Mesothelial cell of epicardium (in vitro differentiated cells): ENCODE measurements around the gene ANGPT4. TPM values are rescaled to one million over a fixed set of nuclear protein-coding genes. Genes with fewer than 3 reads are reported as not detected.

ENCODE experiments used
- DNase-seq, 2 experiments: peaks; one replicate each; pipeline ENCODE4 v3.0.0; 2021; ENCODE audit warnings: low spot score in 2 of 2; ENCODE audit not compliant: unreplicated experiment in 2 of 2
- H3K27ac Mint-ChIP-seq: 2 replicates; pipeline ENCODE4 v1.8.0; 2021; ENCODE audit warnings: mixed read lengths
- H3K27me3 Mint-ChIP-seq: 2 replicates; pipeline ENCODE4 v1.8.0; 2021; ENCODE audit warnings: low read depth, mixed read lengths
- H3K36me3 Mint-ChIP-seq: 2 replicates; pipeline ENCODE4 v1.8.0; 2021; ENCODE audit warnings: mixed read lengths
- H3K4me1 Mint-ChIP-seq: 2 replicates; pipeline ENCODE4 v1.8.0; 2021; ENCODE audit warnings: mixed read lengths
- H3K4me3 Mint-ChIP-seq: 2 replicates; pipeline ENCODE4 v1.8.0; 2021; ENCODE audit warnings: mild to moderate bottlenecking, moderate library complexity, mixed read lengths
- H3K9me3 Mint-ChIP-seq: 2 replicates; pipeline ENCODE4 v1.8.0; 2021; ENCODE audit warnings: mixed read lengths
- CTCF ChIP-seq: fragments of 200-600 bp; sonication (generic); IDR thresholded peaks from one replicate; pipeline ENCODE4 v1.5.0; 2021; ENCODE audit warnings: antibody characterized with exemption; ENCODE audit not compliant: unreplicated experiment
- total RNA-seq: library from RNA; stranded (reverse); gene quantifications from 3 replicates; pipeline ENCODE4 v1.2.1, GENCODE V29; 2021

The ANGPT4 gene
- total RNA-seq, 1 donor from 2014 or later: 0.31 TPM

GRCh38 chr20:840858-841567, 75.1 kb downstream of the ANGPT4 start:
- DNase-seq: peak in 1 of 2 experiments; percentile 54
- peaks cover 3% of the 10 kb centered on the region for H3K36me3 Mint-ChIP-seq
- peaks cover 17% of the 10 kb centered on the region for H3K4me1 Mint-ChIP-seq
- TF ChIP-seq CTCF: no peak
- no peak overlapping the region for H3K27ac Mint-ChIP-seq
- peaks cover 19% of the 10 kb centered on the region for H3K27me3 Mint-ChIP-seq
- peaks cover 9% of the 10 kb centered on the region for H3K9me3 Mint-ChIP-seq
- H3K4me3 Mint-ChIP-seq: peak overlapping the region; percentile 77

GRCh38 chr20:840503-840857, 75.7 kb downstream of the ANGPT4 start:
- peaks cover 17% of the 10 kb centered on the region for H3K4me1 Mint-ChIP-seq
- peaks cover 9% of the 10 kb centered on the region for H3K9me3 Mint-ChIP-seq
- peak overlapping the region; percentile 67 for H3K4me3 Mint-ChIP-seq
- H3K36me3 Mint-ChIP-seq: peaks cover 3% of the 10 kb centered on the region
- TF ChIP-seq CTCF: no peak
- no peak for DNase-seq
- no peak overlapping the region for H3K27ac Mint-ChIP-seq
- peaks cover 19% of the 10 kb centered on the region for H3K27me3 Mint-ChIP-seq

DNA sequence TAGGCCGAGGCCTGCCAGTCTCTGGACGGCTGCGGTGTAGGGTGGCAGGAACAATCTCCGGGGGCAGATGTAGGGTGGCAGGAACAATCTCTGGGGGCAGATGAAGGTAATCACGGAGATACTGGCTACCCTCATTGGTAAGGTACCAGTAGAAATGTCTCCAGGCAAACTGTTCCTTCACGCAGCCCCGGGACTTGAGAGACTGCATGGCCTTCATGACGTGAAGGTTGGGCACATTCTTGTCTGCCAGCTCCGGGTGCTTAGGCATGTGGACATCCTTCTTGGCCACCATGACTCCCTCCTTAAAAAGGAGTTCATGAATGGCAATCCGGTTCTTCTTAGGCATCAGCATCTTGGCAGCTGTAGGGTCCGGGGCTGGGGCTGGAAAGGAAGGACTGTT, 76.5 kb downstream of the ANGPT4 start:
- Mint-ChIP-seq H3K9me3 (peaks cover 9% of the 10 kb centered on the region), H3K27ac (no peak overlapping the region), H3K4me1 (peaks cover 22% of the 10 kb centered on the region), H3K4me3 (peak overlapping the region; percentile 67), H3K27me3 (peaks cover 19% of the 10 kb centered on the region), H3K36me3 (peaks cover 3% of the 10 kb centered on the region)
- DNase-seq: no peak
- no peak for TF ChIP-seq CTCF

DNA sequence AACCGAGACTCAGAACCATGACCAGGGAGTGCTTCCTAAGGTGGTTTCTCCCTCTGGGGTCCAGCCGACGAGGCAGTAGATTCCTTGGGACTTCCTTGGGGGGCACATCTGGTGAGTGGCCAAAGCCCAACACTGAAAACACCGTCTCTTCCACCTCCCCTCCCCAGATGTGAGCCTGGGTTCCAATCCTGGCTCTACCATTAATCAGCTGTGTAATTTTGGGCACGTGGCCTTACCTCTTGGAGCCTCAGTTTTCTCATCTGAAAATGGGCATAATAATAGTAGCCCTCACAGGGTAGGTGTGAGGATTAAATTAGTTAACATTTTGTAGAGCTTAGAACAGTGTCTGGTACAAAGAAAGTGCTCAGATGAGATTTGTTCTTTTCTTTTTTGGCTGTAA, 77.1 kb downstream of the ANGPT4 start:
- H3K9me3 Mint-ChIP-seq: peaks cover 9% of the 10 kb centered on the region
- no peak overlapping the region for H3K27ac Mint-ChIP-seq
- DNase-seq: no peak
- TF ChIP-seq CTCF: no peak
- peaks cover 23% of the 10 kb centered on the region for H3K4me1 Mint-ChIP-seq
- H3K4me3 Mint-ChIP-seq: no peak overlapping the region
- peaks cover 3% of the 10 kb centered on the region for H3K36me3 Mint-ChIP-seq
- H3K27me3 Mint-ChIP-seq: peaks cover 17% of the 10 kb centered on the region

DNA sequence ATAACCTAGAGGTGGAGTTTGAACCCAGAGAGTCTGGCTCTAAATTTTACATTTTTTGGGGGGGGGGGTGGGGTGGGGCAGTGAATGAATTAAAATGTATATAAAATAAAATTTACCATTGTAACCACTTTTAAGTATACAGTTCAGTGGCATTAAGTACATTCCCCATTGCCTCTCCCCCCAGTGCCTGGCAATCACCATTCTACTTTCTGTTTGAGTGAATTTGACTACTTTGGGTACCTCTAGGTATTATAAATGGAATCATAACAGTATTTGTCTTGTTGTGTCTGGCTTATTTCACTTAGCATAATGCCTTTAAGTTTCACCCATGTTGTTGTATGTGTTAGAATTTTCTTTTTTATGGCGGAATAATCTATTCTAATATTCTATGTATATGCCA, 79.9 kb downstream of the ANGPT4 start:
- Mint-ChIP-seq H3K27ac (no peak overlapping the region), H3K36me3 (peaks cover 3% of the 10 kb centered on the region), H3K9me3 (peaks cover 9% of the 10 kb centered on the region), H3K27me3 (peaks cover 3% of the 10 kb centered on the region), H3K4me3 (no peak overlapping the region), H3K4me1 (peaks cover 17% of the 10 kb centered on the region)
- no peak for TF ChIP-seq CTCF
- no peak for DNase-seq

GRCh38 chr20:835608-836045, 80.5 kb downstream of the ANGPT4 start:
- peaks cover 17% of the 10 kb centered on the region for H3K4me1 Mint-ChIP-seq
- peak overlapping the region; percentile 33 for H3K4me3 Mint-ChIP-seq
- no peak for TF ChIP-seq CTCF
- H3K36me3 Mint-ChIP-seq: peaks cover 3% of the 10 kb centered on the region
- no peak overlapping the region for H3K27ac Mint-ChIP-seq
- DNase-seq: no peak
- peaks cover 9% of the 10 kb centered on the region for H3K9me3 Mint-ChIP-seq
- peaks cover 2% of the 10 kb centered on the region for H3K27me3 Mint-ChIP-seq
